ENCODE data around the gene ZDHHC14.
"Not testable (repeated sequence)": the region's sequence is repeated elsewhere in the genome, so short reads cannot be mapped to it uniquely, and the experiment has no call there.

The ZDHHC14 gene

DNA sequence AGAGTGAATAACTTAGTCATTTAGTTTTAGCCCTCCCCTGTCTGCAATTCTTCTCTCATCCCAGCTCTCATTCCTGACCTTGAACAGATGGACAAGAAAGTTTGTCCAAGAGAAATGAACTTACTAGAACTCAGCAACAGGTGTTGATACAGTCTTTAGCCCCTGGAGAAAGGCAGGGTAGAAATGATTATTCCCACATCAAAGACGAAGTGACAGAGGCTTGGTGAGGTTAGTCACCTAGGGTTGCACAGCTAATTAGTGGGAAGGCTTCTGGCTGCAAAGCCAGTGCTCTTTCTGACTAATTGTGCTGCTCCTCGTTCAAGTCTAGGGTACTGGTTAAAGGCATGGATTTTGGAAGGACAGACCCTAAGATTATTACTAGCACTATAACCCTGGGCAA, 4.5 kb downstream of the ZDHHC14 start:
- H3K4me3 ChIP-seq = no peak overlapping the region
- H3K9ac ChIP-seq = no peak overlapping the region
- peaks cover 0 to 4% (median 0%) of the 10 kb centered on the region in 11 experiments; a peak in 6 of 22 replicates for H3K36me3 ChIP-seq
- H3K9me3 ChIP-seq (replicated peaks in 1 of 11) = peaks cover 5 to 22% (median 7%) of the 10 kb centered on the region in 11 experiments; a peak in 21 of 22 replicates
- TF ChIP-seq Cebpa-rat (IDR thresholded peaks at IDR 0.05) = no peak
- H3K4me1 ChIP-seq = peaks cover 9 to 19% (median 17%) of the 10 kb centered on the region in 10 experiments
- H3K4me2 ChIP-seq = no peak overlapping the region; a peak in 1 of 22 replicates
- H4K20me1 ChIP-seq = peaks cover 0 to 57% (median 47%) of the 10 kb centered on the region in 11 experiments; a peak in 20 of 22 replicates
- H3K27ac ChIP-seq = no peak overlapping the region
- peaks cover 9 to 23% (median 18%) of the 10 kb centered on the region in 11 experiments; a peak in 21 of 22 replicates for H3K27me3 ChIP-seq

GRCh38 chr6:157386023-157386422, 5.0 kb downstream of the ZDHHC14 start:
- Histone ChIP-seq H4K20me1 (peaks cover 0 to 57% (median 47%) of the 10 kb centered on the region in 11 experiments; a peak in 20 of 22 replicates), H3K27ac (no peak overlapping the region), H3K9ac (no peak overlapping the region), H3K27me3 (peaks cover 9 to 23% (median 18%) of the 10 kb centered on the region in 11 experiments; a peak in 21 of 22 replicates), H3K4me3 (no peak overlapping the region), H3K36me3 (peaks cover 0 to 7% (median 3%) of the 10 kb centered on the region in 11 experiments; a peak in 10 of 22 replicates), H3K9me3 (replicated peaks in 1 of 11) (peaks cover 11 to 27% (median 12%) of the 10 kb centered on the region in 11 experiments), H3K4me2 (no peak overlapping the region), H3K4me1 (peaks cover 9 to 19% (median 17%) of the 10 kb centered on the region in 10 experiments)
- no peak for TF ChIP-seq Cebpa-rat (IDR thresholded peaks at IDR 0.05)

- peaks cover 15 to 31% (median 16%) of the 10 kb centered on the region in 11 experiments for H3K9me3 ChIP-seq (replicated peaks in 1 of 11)
- H3K4me1 ChIP-seq = peaks cover 9 to 19% (median 17%) of the 10 kb centered on the region in 10 experiments
- H3K4me3 ChIP-seq = no peak overlapping the region
- peaks cover 0 to 57% (median 47%) of the 10 kb centered on the region in 11 experiments; a peak in 20 of 22 replicates for H4K20me1 ChIP-seq
- H3K27ac ChIP-seq = no peak overlapping the region
- no peak for TF ChIP-seq Cebpa-rat (IDR thresholded peaks at IDR 0.05)
- H3K27me3 ChIP-seq = peaks cover 9 to 23% (median 18%) of the 10 kb centered on the region in 11 experiments; a peak in 21 of 22 replicates
- H3K4me2 ChIP-seq = no peak overlapping the region
- H3K36me3 ChIP-seq = peaks cover 0 to 10% (median 7%) of the 10 kb centered on the region in 11 experiments; a peak in 10 of 22 replicates
- no peak overlapping the region for H3K9ac ChIP-seq
Measured at GRCh38 chr6:157386454-157386853, 5.5 kb downstream of the ZDHHC14 start.

DNA sequence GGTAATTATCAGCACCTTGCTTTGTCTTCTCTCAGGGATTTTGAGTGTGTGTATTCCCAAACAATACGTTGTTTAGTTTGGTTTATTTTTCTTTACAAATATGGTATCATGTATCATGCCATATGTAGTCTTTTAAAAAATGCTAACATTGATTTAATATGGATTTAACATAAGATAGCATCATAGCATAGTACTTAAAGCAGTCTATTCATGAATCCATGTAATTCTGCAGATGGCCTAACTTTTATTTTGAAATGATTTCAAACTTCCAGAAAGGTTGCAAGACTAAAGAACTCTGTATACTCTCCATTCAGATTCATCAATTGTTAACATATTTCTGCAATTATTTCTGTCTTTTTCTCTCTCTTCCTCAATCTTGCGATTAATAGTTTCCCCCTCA, 7.9 kb downstream of the ZDHHC14 start:
- TF ChIP-seq Cebpa-rat (IDR thresholded peaks at IDR 0.05) = no peak
- no peak overlapping the region for H3K4me2 ChIP-seq
- peaks cover 0 to 46% (median 30%) of the 10 kb centered on the region in 11 experiments; a peak in 18 of 22 replicates for H4K20me1 ChIP-seq
- peaks cover 0 to 12% (median 8%) of the 10 kb centered on the region in 11 experiments; a peak in 10 of 22 replicates for H3K36me3 ChIP-seq
- no peak overlapping the region for H3K9ac ChIP-seq
- H3K27me3 ChIP-seq = peaks cover 0 to under 1% (median 0%) of the 10 kb centered on the region in 11 experiments; a peak in 2 of 22 replicates
- H3K27ac ChIP-seq = no peak overlapping the region
- peaks cover 18 to 35% (median 20%) of the 10 kb centered on the region in 11 experiments for H3K9me3 ChIP-seq (replicated peaks in 1 of 11)
- no peak overlapping the region for H3K4me3 ChIP-seq
- H3K4me1 ChIP-seq = peaks cover 3 to 13% (median 10%) of the 10 kb centered on the region in 10 experiments

- TF ChIP-seq Cebpa-rat (IDR thresholded peaks at IDR 0.05) = no peak
- no peak overlapping the region for H3K4me2 ChIP-seq
- peaks cover 11 to 21% (median 16%) of the 10 kb centered on the region in 10 experiments for H3K4me1 ChIP-seq
Measured at GRCh38 chr6:157390273-157391060, 9.5 kb downstream of the ZDHHC14 start.

GRCh38 chr6:157392927-157393668, 12.1 kb downstream of the ZDHHC14 start:
- peaks cover 18 to 30% (median 20%) of the 10 kb centered on the region in 11 experiments for H3K9me3 ChIP-seq (replicated peaks in 1 of 11)
- H3K4me1 ChIP-seq = peaks cover 11 to 21% (median 16%) of the 10 kb centered on the region in 10 experiments
- peaks cover 0 to 17% (median 9%) of the 10 kb centered on the region in 11 experiments; a peak in 10 of 22 replicates for H3K36me3 ChIP-seq
- peaks cover 0 to 27% (median 3%) of the 10 kb centered on the region in 11 experiments; a peak in 8 of 22 replicates for H4K20me1 ChIP-seq
- H3K27ac ChIP-seq = no peak overlapping the region
- no peak overlapping the region for H3K9ac ChIP-seq
- H3K4me3 ChIP-seq = no peak overlapping the region
- H3K27me3 ChIP-seq = no peaks in the 10 kb centered on the region
- TF ChIP-seq Cebpa-rat (IDR thresholded peaks at IDR 0.05) = no peak
- peak overlapping the region in 9 of 11 experiments; percentile 39 to 82 (median 66); a peak in 16 of 22 replicates for H3K4me2 ChIP-seq

More at GRCh38 chr6:157390273-157391060, 9.5 kb downstream of the ZDHHC14 start:
- Histone ChIP-seq H4K20me1 (peaks cover 0 to 42% (median 14%) of the 10 kb centered on the region in 11 experiments; a peak in 11 of 22 replicates), H3K36me3 (peaks cover 0 to 17% (median 9%) of the 10 kb centered on the region in 11 experiments; a peak in 10 of 22 replicates), H3K27me3 (no peaks in the 10 kb centered on the region), H3K9me3 (replicated peaks in 1 of 11) (peaks cover 18 to 35% (median 20%) of the 10 kb centered on the region in 11 experiments), H3K9ac (no peak overlapping the region), H3K27ac (no peak overlapping the region), H3K4me3 (no peak overlapping the region)

GRCh38 chr6:157393669-157394327, 12.8 kb downstream of the ZDHHC14 start:
- Histone ChIP-seq H3K27me3 (no peaks in the 10 kb centered on the region), H3K9ac (no peak overlapping the region), H3K27ac (no peak overlapping the region), H4K20me1 (peaks cover 0 to 27% (median 3%) of the 10 kb centered on the region in 11 experiments; a peak in 9 of 22 replicates), H3K4me3 (no peak overlapping the region), H3K9me3 (replicated peaks in 1 of 11) (peaks cover 18 to 25% (median 20%) of the 10 kb centered on the region in 11 experiments), H3K36me3 (peaks cover 0 to 17% (median 9%) of the 10 kb centered on the region in 11 experiments; a peak in 10 of 22 replicates), H3K4me1 (peaks cover 11 to 21% (median 16%) of the 10 kb centered on the region in 10 experiments), H3K4me2 (peak overlapping the region; percentile 26 to 82 (median 64); a peak in 21 of 22 replicates)
- TF ChIP-seq Cebpa-rat (IDR thresholded peaks at IDR 0.05) = no peak

GRCh38 chr6:157395199-157395598, 14.2 kb downstream of the ZDHHC14 start:
- H3K4me2 ChIP-seq, H3K27ac ChIP-seq, H3K27me3 ChIP-seq, H3K9ac ChIP-seq, H3K4me3 ChIP-seq: not testable (repeated sequence)
- Histone ChIP-seq H4K20me1 (peaks cover 0 to 31% (median 3%) of the 10 kb centered on the region in 11 experiments; a peak in 10 of 22 replicates), H3K36me3 (peaks cover 0 to 29% (median 7%) of the 10 kb centered on the region in 11 experiments; a peak in 13 of 22 replicates), H3K9me3 (replicated peaks in 1 of 11) (peaks cover 14 to 22% (median 16%) of the 10 kb centered on the region in 11 experiments), H3K4me1 (peaks cover 11 to 21% (median 16%) of the 10 kb centered on the region in 10 experiments)

Data from BLaER1 treated with 17β-estradiol and CSF1 and Interleukin-3, amounts not matched to agents 10 nM and 100 nM (cell line).